Fibroblast of villous mesenchyme (primary cell): ENCODE data around the gene UBE2K. TPM values are rescaled to one million over a fixed set of nuclear protein-coding genes. Genes with fewer than 3 reads are reported as not detected.

Experiments
- DNase-seq: peaks from one replicate; pipeline ENCODE4 v3.0.0-alpha.2; 2010; ENCODE audit warnings: low read depth
- H3K4me3 ChIP-seq: 2 replicates; pipeline ENCODE4 v1.5.1; 2011; ENCODE audit warnings: low read depth, mild to moderate bottlenecking, low read length
- small RNA-seq: library from RNA; depleted of rRNA; stranded (forward); fragments of <200 nt; gene quantifications from one replicate; pipeline ENCODE3, GENCODE V24; 2012
- total RNA-seq: library from RNA; depleted of rRNA; stranded (reverse); fragments of >200 nt; gene quantifications from 2 replicates; pipeline ENCODE4 v1.2.3, GENCODE V29; 2012
- TF ChIP-seq, protein P1 (sequence below): IDR thresholded peaks from 2 replicates; pipeline ENCODE4 v1.5.1; 2012; ENCODE audit warnings: low read depth, mild to moderate bottlenecking, low read length; ENCODE audit not compliant: insufficient read depth

Gene UBE2K
- total RNA-seq, 1 donor, result 19.0 TPM

DNA sequence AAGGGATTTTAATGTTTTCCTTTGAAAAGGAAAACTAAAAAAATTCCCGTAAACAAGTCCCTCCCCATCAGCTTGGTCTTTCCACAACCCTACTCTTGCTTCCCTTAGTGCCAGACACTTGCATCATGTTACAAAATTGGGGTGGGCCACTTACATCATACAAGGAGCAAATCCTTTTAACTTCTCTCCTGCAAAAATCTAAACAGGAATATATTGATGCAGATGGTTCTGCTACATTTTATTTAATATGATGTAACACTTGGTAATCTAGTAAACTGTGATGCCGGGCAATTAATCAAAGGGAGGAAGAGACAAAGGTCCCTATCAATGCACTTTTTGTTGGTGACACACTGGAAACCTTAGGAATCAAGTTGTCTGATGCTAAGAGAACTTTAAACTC is 125.3 kb downstream of the UBE2K start:
- H3K4me3 ChIP-seq, result no peak overlapping the region
- peak; percentile 88 for DNase-seq
- TF ChIP-seq, protein P1, sequence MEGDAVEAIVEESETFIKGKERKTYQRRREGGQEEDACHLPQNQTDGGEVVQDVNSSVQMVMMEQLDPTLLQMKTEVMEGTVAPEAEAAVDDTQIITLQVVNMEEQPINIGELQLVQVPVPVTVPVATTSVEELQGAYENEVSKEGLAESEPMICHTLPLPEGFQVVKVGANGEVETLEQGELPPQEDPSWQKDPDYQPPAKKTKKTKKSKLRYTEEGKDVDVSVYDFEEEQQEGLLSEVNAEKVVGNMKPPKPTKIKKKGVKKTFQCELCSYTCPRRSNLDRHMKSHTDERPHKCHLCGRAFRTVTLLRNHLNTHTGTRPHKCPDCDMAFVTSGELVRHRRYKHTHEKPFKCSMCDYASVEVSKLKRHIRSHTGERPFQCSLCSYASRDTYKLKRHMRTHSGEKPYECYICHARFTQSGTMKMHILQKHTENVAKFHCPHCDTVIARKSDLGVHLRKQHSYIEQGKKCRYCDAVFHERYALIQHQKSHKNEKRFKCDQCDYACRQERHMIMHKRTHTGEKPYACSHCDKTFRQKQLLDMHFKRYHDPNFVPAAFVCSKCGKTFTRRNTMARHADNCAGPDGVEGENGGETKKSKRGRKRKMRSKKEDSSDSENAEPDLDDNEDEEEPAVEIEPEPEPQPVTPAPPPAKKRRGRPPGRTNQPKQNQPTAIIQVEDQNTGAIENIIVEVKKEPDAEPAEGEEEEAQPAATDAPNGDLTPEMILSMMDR, result no peak

DNA sequence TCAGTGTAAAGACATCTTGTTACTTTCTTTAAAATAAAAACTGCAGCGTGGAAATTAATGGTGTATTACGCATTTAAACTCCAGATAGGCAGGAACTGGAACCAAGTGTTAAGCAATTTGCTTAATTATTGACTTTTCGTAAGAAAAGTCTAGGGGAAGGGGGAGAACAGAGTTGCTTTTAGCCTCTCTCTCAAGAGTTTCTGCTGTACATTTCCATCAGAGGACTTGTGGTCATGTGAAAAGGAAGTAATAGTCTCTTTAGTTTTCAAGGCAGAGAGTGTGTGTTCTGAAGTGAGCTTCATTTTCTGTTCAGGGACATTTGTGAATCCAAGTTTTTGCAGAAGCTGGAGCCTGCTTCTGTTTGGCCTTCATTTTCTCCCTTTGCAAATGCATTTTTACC is 127.2 kb downstream of the UBE2K start:
- H3K4me3 ChIP-seq, result no peak overlapping the region
- no peak for DNase-seq
- TF ChIP-seq, protein P1, result no peak

DNA sequence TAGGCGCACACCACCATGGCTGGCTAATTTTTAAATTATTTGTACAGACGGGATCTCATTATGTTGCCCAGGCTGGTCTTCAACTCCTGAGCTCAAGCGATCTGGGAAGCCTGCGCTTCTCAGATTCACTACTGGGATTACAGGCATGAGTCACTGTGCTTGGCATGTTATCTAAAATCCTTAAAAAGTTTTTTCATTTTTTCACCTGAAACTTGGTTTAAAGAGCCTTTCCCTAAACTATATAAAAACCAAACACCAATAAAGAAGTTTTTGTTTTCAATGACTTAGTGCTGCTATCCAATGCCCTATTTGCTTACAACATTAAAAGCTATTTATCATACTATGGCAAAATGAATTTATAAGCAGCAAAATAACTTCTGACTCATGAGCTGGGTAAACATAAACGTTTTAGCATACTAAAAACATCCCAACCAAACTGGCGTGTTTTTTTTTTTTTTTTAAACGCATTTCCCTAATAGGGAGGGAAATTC is 127.8 kb downstream of the UBE2K start:
- TF ChIP-seq, protein P1, result no peak
- H3K4me3 ChIP-seq, result no peak overlapping the region
- peak; percentile 83 for DNase-seq

Small RNAs within 50 kb of the gene (small RNA-seq; reads per million reads assigned to genes)
- gene RF00019, result not detected
- not detected for gene RN7SL558P

Other genes starting within 250 kb of the UBE2K start
- gene RPL9, start 239.2 kb upstream of the UBE2K start, total RNA-seq, result 1,596 and 2,358 TPM in 2 replicates
- gene LIAS, start 239.1 kb upstream of the UBE2K start, total RNA-seq, result 6.1 and 6.9 TPM in 2 replicates
- 159 and 163 TPM in 2 replicates for gene UGDH, start 170.7 kb upstream of the UBE2K start, total RNA-seq
- 24.5 and 29.4 TPM in 2 replicates for gene SMIM14, start 59.3 kb upstream of the UBE2K start, total RNA-seq